Gastrocnemius medialis (tissue), 4 donors: ENCODE data around the gene SMCO2. TPM values are rescaled to one million over a fixed set of nuclear protein-coding genes. Genes with fewer than 3 reads are reported as not detected.

Experiments
- ATAC-seq, 2 donors: fragments of 150-250 bp; one replicate each; pipeline ENCODE4 v1.9.1; 2016
- DNase-seq, 2 donors: peaks; one replicate each; pipeline ENCODE4 v3.0.0-alpha.2; 2019
- H3K27ac ChIP-seq, 4 donors: fragments of 200-600 bp; sonication (generic); 1 replicate in 1 of 4; 2 replicates in 3 of 4; pipeline ENCODE4 v1.5.1; 2016 to 2018; ENCODE audit warnings: mild to moderate bottlenecking in 2 of 4, moderate library complexity in 1 of 4
- H3K27me3 ChIP-seq, 3 donors: fragments of 200-600 bp; sonication (generic) in 2 of 3; 1 replicate in 1 of 3; 2 replicates in 2 of 3; pipeline versions ENCODE4 v1.5.1 to v1.6.0; 2016 to 2019; ENCODE audit warnings: mild to moderate bottlenecking in 1 of 3, moderate library complexity in 1 of 3
- H3K36me3 ChIP-seq, 2 donors: fragments of 200-600 bp; sonication (generic) in 1 of 2; one replicate each; pipeline ENCODE4 v1.5.1; 2017 to 2018
- H3K4me1 ChIP-seq, 2 donors: fragments of 200-600 bp; sonication (generic) in 1 of 2; one replicate each; pipeline ENCODE4 v1.5.1; 2016 to 2017; ENCODE audit warnings: mild to moderate bottlenecking in 2 of 2
- H3K4me3 ChIP-seq, 4 donors: fragments of 200-600 bp; sonication (generic) in 3 of 4; 1 replicate in 1 of 4; 2 replicates in 3 of 4; pipeline ENCODE4 v1.5.1; 2016 to 2019; ENCODE audit warnings: mild to moderate bottlenecking in 2 of 4
- H3K9me3 ChIP-seq, 3 donors: fragments of 200-600 bp; sonication (generic) in 2 of 3; 1 replicate in 1 of 3; 2 replicates in 2 of 3; pipeline ENCODE4 v1.5.1; 2016 to 2019
- POLR2A ChIP-seq, 2 donors: fragments of 450-650 bp; IDR thresholded peaks; one replicate each; pipeline ENCODE4 v1.6.1; 2017; ENCODE audit warnings: antibody characterized with exemption in 2 of 2, mild to moderate bottlenecking in 2 of 2, moderate library complexity in 2 of 2
- in situ Hi-C, 4 donors: fragments of 200-750 bp; cut with MboI; loops; one replicate each; pipeline versions ENCODE4 v1.15.0 to v1.8.0; 2017; ENCODE audit warnings: low sequenced_read_pairs in 4 of 4
- intact Hi-C: fragments of 100-400 bp; cut with DNase I; formaldehyde crosslinking; loops from one replicate; pipeline ENCODE4 v1.15.1; 2023; ENCODE audit warnings: low total_unique reads
- total RNA-seq, 4 donors: library from RNA; depleted of rRNA; stranded (reverse); fragments of >200 nt; gene quantifications; one replicate each; pipeline versions ENCODE4 v1.1.0 to v1.2.3, GENCODE V29; 2016
- TF ChIP-seq, protein P1 (sequence below), 5 experiments: fragments of 450-650 bp in 3 of 5; fragments of 200-600 bp in 2 of 5; sonication (generic) in 2 of 5; IDR thresholded peaks in 4 of 5; conservative IDR thresholded peaks in 1 of 5; 1 replicate in 4 of 5; 2 replicates in 1 of 5; pipeline ENCODE4 v1.5.1; 2016 to 2019; ENCODE audit warnings: antibody characterized with exemption in 5 of 5, mild to moderate bottlenecking in 3 of 5, moderate library complexity in 3 of 5

Gene SMCO2
- total RNA-seq, 4 donors from 2014 or later, result not detected

DNA sequence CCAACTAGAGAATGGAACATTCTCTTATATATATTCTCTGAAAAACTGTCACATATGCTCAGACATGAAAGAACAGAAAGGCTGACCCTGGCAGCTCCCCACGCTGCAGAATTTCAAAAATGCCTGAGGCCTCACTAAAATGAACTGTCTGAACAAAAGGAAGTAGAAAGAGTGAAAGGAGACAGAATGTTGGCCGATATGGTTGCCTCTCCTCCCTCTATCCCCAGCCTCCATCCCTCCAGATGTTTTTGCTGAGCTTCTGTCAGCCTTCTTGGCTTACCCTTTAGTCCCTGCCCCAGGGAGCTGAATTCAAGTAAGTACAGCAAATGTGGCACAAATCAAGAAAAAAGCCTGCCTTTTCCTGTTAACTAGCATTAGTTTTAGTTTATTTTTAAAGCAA lies 6.9 kb downstream of the SMCO2 start:
- in situ Hi-C loops, result no loop called here

DNA sequence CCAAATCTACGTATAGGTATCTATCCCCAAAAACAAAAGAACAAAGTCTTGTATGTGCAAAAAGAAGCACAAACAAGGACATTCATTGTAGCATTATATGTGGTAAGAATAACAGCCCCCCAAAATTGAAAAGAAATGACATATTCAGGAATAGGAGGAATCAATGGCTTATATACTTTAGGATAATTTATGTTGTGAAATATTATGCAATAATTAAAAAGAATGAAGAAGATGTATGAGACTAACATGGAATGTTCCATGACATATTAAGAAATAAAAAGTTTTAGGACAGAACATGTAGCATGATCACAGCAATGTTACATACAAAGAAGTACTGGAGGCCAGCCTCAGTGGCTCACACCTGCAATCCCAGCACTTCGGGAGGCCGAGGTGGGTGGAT lies 9.1 kb downstream of the SMCO2 start:
- no peak overlapping the region for H3K4me3 ChIP-seq
- no peak for ATAC-seq
- H3K27ac ChIP-seq, result no peak overlapping the region
- H3K36me3 ChIP-seq, result no peaks in the 10 kb centered on the region
- in situ Hi-C loops, result no loop called here
- no peaks in the 10 kb centered on the region for H3K9me3 ChIP-seq
- TF ChIP-seq POLR2A (IDR thresholded peaks at IDR 0.05), result no peak
- TF ChIP-seq, protein P1, sequence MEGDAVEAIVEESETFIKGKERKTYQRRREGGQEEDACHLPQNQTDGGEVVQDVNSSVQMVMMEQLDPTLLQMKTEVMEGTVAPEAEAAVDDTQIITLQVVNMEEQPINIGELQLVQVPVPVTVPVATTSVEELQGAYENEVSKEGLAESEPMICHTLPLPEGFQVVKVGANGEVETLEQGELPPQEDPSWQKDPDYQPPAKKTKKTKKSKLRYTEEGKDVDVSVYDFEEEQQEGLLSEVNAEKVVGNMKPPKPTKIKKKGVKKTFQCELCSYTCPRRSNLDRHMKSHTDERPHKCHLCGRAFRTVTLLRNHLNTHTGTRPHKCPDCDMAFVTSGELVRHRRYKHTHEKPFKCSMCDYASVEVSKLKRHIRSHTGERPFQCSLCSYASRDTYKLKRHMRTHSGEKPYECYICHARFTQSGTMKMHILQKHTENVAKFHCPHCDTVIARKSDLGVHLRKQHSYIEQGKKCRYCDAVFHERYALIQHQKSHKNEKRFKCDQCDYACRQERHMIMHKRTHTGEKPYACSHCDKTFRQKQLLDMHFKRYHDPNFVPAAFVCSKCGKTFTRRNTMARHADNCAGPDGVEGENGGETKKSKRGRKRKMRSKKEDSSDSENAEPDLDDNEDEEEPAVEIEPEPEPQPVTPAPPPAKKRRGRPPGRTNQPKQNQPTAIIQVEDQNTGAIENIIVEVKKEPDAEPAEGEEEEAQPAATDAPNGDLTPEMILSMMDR (IDR thresholded peaks at IDR 0.05 in 4 of 5, conservative IDR thresholded peaks at IDR 0.05 in 1 of 5), result no peak
- intact Hi-C loops, result no loop called here
- DNase-seq, result no peak
- H3K27me3 ChIP-seq, result no peaks in the 10 kb centered on the region
- H3K4me1 ChIP-seq, result no peaks in the 10 kb centered on the region

More for the DNA sequence above, 6.9 kb downstream of the SMCO2 start:
- no peak overlapping the region for H3K4me3 ChIP-seq
- TF ChIP-seq, protein P1 (IDR thresholded peaks at IDR 0.05 in 4 of 5, conservative IDR thresholded peaks at IDR 0.05 in 1 of 5), result no peak
- no peak for TF ChIP-seq POLR2A (IDR thresholded peaks at IDR 0.05)
- no peaks in the 10 kb centered on the region for H3K36me3 ChIP-seq
- H3K4me1 ChIP-seq, result no peaks in the 10 kb centered on the region
- DNase-seq (no peak), ATAC-seq (no peak)
- no peak overlapping the region for H3K27ac ChIP-seq
- no peaks in the 10 kb centered on the region for H3K9me3 ChIP-seq
- H3K27me3 ChIP-seq, result no peaks in the 10 kb centered on the region
- intact Hi-C loops, result no loop called here

DNA sequence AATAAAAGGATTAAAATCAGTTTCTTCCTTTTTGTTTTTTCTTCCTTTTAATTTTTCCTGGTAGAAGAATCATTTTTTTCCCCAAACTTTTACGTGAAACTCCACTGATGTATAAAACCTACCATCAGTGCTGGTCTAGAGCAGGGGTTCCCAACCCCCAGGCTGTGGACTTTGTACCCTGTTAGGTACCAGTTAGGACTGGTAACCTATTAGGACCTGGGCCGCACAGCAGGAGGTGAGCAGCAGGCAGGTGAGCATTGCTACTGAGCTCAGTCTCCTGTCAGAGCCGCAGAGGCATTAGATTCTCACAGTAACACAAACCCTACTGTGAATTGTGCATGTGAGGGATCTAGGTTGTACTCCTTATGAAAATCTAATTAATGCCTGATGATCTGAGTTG lies 10.1 kb downstream of the SMCO2 start:
- DNase-seq (no peak), ATAC-seq (no peak)
- Histone ChIP-seq H3K9me3 (no peaks in the 10 kb centered on the region), H3K27me3 (no peaks in the 10 kb centered on the region), H3K27ac (no peak overlapping the region), H3K4me1 (no peaks in the 10 kb centered on the region), H3K4me3 (no peak overlapping the region), H3K36me3 (no peaks in the 10 kb centered on the region)
- intact Hi-C loops (no loop called here), in situ Hi-C loops (no loop called here)
- no peak for TF ChIP-seq POLR2A (IDR thresholded peaks at IDR 0.05)
- TF ChIP-seq, protein P1 (IDR thresholded peaks at IDR 0.05 in 4 of 5, conservative IDR thresholded peaks at IDR 0.05 in 1 of 5), result no peak

DNA sequence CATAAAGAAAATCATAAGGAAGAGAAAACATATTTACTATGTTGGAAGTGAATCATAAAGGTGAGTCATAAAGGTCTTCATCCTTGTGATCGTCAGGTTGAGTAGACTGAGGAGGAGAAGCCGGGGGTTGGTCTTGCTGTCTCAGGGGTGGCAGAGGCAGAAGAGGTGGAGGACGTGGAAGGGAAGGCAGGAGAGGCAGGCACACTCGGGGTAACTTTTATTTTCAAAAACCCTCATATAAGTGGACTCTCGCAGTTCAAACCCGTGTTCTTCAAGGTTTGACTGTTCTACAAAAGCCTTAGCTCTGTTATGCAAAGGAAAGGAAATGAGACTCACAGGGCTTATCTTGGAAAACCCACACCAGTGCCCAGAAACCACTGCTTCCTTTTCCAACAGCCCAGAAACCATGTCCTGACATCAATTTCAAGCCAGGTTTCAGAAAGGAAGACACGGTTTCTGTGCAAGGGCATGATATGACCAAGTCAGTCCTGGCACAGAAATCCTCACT lies 14.0 kb downstream of the SMCO2 start:
- in situ Hi-C loops, result no loop called here
- no peaks in the 10 kb centered on the region for H3K36me3 ChIP-seq
- H3K4me1 ChIP-seq, result no peaks in the 10 kb centered on the region
- ATAC-seq (no peak), DNase-seq (no peak)
- H3K9me3 ChIP-seq, result no peaks in the 10 kb centered on the region
- no peaks in the 10 kb centered on the region for H3K27me3 ChIP-seq
- H3K4me3 ChIP-seq, result no peak overlapping the region
- intact Hi-C loops, result no loop called here
- no peak overlapping the region for H3K27ac ChIP-seq
- TF ChIP-seq POLR2A (IDR thresholded peaks at IDR 0.05), result no peak
- TF ChIP-seq, protein P1 (IDR thresholded peaks at IDR 0.05 in 4 of 5, conservative IDR thresholded peaks at IDR 0.05 in 1 of 5), result no peak

DNA sequence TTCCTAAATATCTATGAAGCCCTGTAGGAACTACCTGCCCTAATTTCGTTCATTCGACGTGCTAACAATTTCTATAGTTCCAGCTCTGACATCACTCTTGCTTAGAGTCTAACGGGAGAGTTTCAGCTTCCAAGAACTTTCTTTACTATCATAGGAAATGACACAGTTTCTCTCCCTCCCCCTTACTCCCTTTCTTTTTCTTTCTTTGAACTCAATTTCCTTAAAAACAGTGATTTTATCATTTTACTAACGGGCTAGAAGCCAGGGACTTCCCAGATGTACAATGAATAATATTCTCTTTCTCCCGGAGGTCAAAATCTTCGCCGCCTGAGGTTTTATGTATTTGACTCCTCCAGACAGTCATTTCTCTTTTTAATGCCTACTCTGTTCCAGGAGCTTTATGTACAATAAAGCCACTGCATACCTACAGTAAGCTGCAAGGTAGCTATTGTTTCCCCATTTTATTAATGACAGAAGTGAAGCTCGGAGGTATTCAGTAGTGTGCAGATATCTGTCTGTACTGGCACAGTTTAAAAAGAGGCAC lies 15.7 kb downstream of the SMCO2 start:
- intact Hi-C loops (no loop called here), in situ Hi-C loops (no loop called here)
- no peaks in the 10 kb centered on the region for H3K36me3 ChIP-seq
- no peak overlapping the region for H3K4me3 ChIP-seq
- H3K4me1 ChIP-seq, result no peaks in the 10 kb centered on the region
- no peak overlapping the region for H3K27ac ChIP-seq
- DNase-seq (no peak), ATAC-seq (no peak)
- TF ChIP-seq, protein P1 (IDR thresholded peaks at IDR 0.05 in 4 of 5, conservative IDR thresholded peaks at IDR 0.05 in 1 of 5), result no peak
- no peak for TF ChIP-seq POLR2A (IDR thresholded peaks at IDR 0.05)
- H3K9me3 ChIP-seq, result no peaks in the 10 kb centered on the region
- H3K27me3 ChIP-seq, result no peaks in the 10 kb centered on the region
